ENCODE results near the gene PANK1.

Gene PANK1

DNA sequence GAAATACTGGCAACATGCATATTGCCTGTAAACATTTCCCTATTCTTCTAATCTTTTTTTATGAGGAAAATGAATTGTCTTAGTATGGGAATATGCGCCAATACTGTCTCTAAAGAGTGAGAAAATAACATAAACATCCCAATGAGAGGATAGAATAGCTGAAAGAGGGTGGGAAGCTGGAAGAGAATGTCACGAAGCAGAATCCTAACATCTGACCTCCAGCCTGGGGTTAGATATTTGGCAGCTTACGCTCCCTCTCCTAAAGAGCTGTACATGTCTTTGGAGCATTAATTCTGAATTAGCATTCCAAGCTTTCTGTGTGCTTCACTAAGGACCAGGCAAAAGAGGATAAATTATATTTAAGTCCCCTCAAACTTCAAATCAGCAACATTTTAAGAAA is 78.0 kb downstream of the PANK1 start:
- TF ChIP-seq EZH2phosphoT487 (IDR thresholded peaks at IDR 0.05; ENCODE audit: borderline replicate concordance, low read length) (no peak), CTCF (IDR thresholded peaks at IDR 0.05; ENCODE audit: low read depth, low read length, poor library complexity, severe bottlenecking) (no peak)
- Histone ChIP-seq H3K79me2 (ENCODE audit: control insufficient read depth, low read length) (no peaks in the 10 kb centered on the region), H3F3A (ENCODE audit: control insufficient read depth, insufficient read depth) (no peaks in the 10 kb centered on the region), H3K4me3 (ENCODE audit: low read length) (no peak overlapping the region), H3K27ac (ENCODE audit: low read depth, low read length) (no peak overlapping the region), H3K4me2 (ENCODE audit: low read length) (no peak overlapping the region), H3K9me3 (ENCODE audit: control insufficient read depth, insufficient read depth, low read length) (no peaks in the 10 kb centered on the region), H3K27me3 (ENCODE audit: control insufficient read depth, low read length) (peaks cover 11% of the 10 kb centered on the region), H3K9me2 (replicated peaks; ENCODE audit: control insufficient read depth, low read length) (no peaks in the 10 kb centered on the region), H4K20me1 (ENCODE audit: control insufficient read depth, insufficient read depth, low read depth, low read length) (no peaks in the 10 kb centered on the region), H3K36me3 (ENCODE audit: control insufficient read depth, low read length) (no peaks in the 10 kb centered on the region), H3K4me1 (ENCODE audit: control insufficient read depth, low read length) (no peaks in the 10 kb centered on the region)

GRCh38 chr10:89566095-89566950 is 78.7 kb downstream of the PANK1 start:
- Histone ChIP-seq H3F3A (ENCODE audit: control insufficient read depth, insufficient read depth) (no peaks in the 10 kb centered on the region), H3K4me3 (ENCODE audit: low read length) (no peak overlapping the region), H3K4me2 (ENCODE audit: low read length) (no peak overlapping the region), H4K20me1 (ENCODE audit: control insufficient read depth, insufficient read depth, low read depth, low read length) (no peaks in the 10 kb centered on the region), H3K9me2 (replicated peaks; ENCODE audit: control insufficient read depth, low read length) (no peaks in the 10 kb centered on the region), H3K27ac (ENCODE audit: low read depth, low read length) (no peak overlapping the region), H3K36me3 (ENCODE audit: control insufficient read depth, low read length) (no peaks in the 10 kb centered on the region), H3K9me3 (ENCODE audit: control insufficient read depth, insufficient read depth, low read length) (no peaks in the 10 kb centered on the region), H3K4me1 (ENCODE audit: control insufficient read depth, low read length) (no peaks in the 10 kb centered on the region), H3K27me3 (ENCODE audit: control insufficient read depth, low read length) (peaks cover 11% of the 10 kb centered on the region), H3K79me2 (ENCODE audit: control insufficient read depth, low read length) (no peaks in the 10 kb centered on the region)
- TF ChIP-seq EZH2phosphoT487 (IDR thresholded peaks at IDR 0.05; ENCODE audit: borderline replicate concordance, low read length), result no peak
- no peak for TF ChIP-seq CTCF (IDR thresholded peaks at IDR 0.05; ENCODE audit: low read depth, low read length, poor library complexity, severe bottlenecking)

GRCh38 chr10:89565180-89565579 is 79.9 kb downstream of the PANK1 start:
- TF ChIP-seq CTCF (IDR thresholded peaks at IDR 0.05; ENCODE audit: low read depth, low read length, poor library complexity, severe bottlenecking) (no peak), EZH2phosphoT487 (IDR thresholded peaks at IDR 0.05; ENCODE audit: borderline replicate concordance, low read length) (no peak)
- no peaks in the 10 kb centered on the region for H3K9me2 ChIP-seq (replicated peaks; ENCODE audit: control insufficient read depth, low read length)
- no peaks in the 10 kb centered on the region for H4K20me1 ChIP-seq (ENCODE audit: control insufficient read depth, insufficient read depth, low read depth, low read length)
- no peak overlapping the region for H3K4me3 ChIP-seq (ENCODE audit: low read length)
- no peaks in the 10 kb centered on the region for H3K9me3 ChIP-seq (ENCODE audit: control insufficient read depth, insufficient read depth, low read length)
- no peaks in the 10 kb centered on the region for H3F3A ChIP-seq (ENCODE audit: control insufficient read depth, insufficient read depth)
- H3K27me3 ChIP-seq (ENCODE audit: control insufficient read depth, low read length), result peaks cover 11% of the 10 kb centered on the region
- H3K4me1 ChIP-seq (ENCODE audit: control insufficient read depth, low read length), result no peaks in the 10 kb centered on the region
- no peaks in the 10 kb centered on the region for H3K79me2 ChIP-seq (ENCODE audit: control insufficient read depth, low read length)
- H3K27ac ChIP-seq (ENCODE audit: low read depth, low read length), result no peak overlapping the region
- H3K4me2 ChIP-seq (ENCODE audit: low read length), result no peak overlapping the region
- H3K36me3 ChIP-seq (ENCODE audit: control insufficient read depth, low read length), result no peaks in the 10 kb centered on the region

Measured in DOHH2 (cell line).